RPMI8226 (cell line): ENCODE measurements around the gene TRAFD1.
A peak's percentile ranks its signal among the peaks of the same experiment; 100 is the strongest.

Experiments used
- DNase-seq: peaks from one replicate; pipeline ENCODE4 v3.0.0-alpha.2; 2015

Gene TRAFD1

DNA sequence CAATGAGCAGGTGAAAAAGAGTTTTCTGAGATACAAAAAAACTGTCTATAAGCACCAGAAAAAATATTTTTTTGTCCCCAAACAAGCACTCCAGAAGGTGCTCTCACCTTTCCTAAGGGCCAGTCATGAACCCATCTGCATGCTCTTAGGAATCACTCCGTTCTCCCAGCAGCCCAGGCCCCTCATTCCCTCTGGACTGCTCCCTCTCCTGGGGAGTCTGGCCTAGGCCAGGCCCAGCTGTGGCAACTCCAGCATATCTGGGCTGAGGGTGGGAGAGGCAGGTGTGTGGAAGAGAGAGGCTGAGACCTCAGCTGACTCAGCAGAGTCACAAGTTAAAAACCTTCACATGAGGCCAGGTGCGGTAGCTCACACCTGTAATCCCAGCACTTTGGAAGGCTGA, 54.6 kb downstream of the TRAFD1 start:
- peak; percentile 36 for DNase-seq

DNA sequence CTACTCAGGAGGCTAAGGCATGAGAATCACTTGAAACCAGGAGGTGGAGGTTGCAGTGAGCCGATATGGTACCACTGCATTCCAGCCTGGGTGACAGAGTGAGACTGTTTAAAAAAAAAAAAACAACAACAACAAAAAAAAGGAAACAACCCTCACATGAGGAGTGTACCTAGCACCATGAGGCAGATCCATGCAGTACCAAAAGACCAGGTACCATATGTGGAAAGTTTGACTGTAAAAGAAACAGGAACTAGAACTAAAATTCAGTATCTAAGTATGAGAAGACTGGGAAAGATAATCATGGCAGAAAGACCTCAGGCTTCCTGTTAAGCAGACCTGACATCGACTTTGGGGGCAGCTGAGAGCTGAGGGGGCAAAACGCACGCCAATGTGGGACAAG, 55.1 kb downstream of the TRAFD1 start:
- DNase-seq: no peak

DNA sequence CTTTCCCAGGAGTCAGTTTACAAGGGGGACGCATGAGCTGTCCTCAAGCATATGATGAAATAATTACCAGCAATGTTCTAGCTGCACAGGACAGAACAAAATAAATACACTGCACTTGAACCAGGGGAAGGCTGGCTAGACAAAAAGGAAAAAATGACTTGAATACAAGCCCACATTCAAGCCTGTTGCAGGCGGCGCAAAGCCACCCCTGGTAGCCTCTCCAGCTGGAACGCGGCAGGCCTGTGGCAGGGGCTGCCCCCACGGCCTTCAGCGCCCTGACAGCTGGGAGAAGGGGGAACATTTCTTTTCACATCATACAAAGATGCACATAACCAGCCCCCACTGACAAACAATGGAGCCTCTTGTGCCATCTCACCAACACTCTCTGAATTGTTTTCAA, 57.1 kb downstream of the TRAFD1 start:
- no peak for DNase-seq

DNA sequence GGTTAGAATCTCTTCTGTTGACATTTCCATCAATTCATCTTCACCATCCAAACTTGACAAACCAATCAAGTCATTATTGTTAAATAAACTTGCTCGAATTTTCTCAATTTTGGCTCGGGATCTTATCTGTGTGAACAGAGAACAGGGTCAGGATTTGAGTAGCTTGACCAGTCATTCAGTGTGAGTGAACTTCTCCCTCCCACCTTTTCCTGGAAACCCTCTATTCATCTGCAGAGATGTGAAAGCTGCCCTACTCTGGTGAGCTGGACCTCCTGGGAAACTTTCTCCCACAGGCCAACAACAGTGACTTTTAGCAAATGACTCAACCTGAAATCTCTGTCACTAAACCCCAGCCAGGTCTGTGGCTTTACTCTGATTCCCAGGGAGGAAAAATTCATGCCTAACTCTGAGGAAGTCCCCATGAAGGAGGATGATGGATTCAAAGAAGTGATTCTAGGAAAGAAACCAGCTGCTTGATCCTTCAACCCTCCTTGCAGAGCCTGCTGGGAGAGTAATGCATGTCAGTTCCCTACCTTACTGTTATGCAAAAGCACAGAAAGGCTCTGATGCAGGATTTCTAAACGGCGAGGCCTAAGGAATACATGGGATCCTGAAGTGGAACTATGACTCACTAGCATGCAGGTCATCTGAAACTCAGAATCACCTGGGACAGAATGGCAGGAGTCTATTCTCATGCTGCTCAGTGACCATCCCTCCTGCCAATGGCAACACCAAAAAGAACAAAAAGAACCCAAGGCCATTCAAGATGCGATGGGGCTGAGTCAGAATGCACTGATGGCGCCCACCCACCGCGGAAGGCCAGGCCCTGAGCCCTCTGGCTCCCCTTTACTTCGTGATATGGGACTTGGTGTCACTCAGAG, 58.0 kb downstream of the TRAFD1 start:
- DNase-seq: no peak

DNA sequence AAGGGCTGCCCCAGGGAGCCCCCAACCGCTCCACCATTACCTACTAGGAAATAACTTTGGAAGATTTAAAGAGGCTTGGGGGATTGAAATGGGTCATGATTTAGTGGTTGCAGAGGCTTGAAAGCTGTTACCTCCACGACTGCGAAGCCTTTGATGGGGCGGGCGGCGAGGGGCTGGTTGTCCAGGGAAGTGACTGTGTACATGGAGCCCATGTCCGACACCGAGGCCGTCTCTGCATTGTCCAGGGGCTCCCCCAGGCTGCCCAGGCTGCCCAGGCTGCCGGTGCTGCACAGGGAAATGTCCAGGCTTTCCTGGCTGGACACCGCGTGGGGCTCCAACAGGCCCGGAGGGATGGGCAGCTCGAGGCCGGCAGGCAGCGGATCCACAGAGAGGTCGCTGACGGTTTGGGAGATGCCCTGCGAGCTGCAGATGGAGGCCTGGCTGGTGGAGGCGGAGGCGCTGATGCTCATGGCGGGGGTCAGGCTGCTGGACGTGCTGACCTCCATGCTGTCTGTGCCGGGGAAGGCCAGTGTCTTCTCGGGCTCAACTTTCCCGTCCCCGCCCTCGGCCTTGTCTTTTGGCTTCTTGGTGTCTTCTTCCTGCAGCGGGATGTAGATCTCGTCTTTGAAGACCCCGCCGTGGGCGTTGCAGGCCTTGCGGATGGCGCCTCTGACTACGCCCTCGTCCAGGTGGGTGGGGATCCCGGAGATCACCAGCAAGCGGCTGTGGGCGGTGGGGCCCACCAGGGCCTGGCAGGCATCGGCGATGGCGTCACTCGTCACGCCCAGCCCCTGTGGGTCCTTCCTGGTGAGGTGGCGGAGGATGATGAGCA, 58.9 kb downstream of the TRAFD1 start:
- no peak for DNase-seq

DNA sequence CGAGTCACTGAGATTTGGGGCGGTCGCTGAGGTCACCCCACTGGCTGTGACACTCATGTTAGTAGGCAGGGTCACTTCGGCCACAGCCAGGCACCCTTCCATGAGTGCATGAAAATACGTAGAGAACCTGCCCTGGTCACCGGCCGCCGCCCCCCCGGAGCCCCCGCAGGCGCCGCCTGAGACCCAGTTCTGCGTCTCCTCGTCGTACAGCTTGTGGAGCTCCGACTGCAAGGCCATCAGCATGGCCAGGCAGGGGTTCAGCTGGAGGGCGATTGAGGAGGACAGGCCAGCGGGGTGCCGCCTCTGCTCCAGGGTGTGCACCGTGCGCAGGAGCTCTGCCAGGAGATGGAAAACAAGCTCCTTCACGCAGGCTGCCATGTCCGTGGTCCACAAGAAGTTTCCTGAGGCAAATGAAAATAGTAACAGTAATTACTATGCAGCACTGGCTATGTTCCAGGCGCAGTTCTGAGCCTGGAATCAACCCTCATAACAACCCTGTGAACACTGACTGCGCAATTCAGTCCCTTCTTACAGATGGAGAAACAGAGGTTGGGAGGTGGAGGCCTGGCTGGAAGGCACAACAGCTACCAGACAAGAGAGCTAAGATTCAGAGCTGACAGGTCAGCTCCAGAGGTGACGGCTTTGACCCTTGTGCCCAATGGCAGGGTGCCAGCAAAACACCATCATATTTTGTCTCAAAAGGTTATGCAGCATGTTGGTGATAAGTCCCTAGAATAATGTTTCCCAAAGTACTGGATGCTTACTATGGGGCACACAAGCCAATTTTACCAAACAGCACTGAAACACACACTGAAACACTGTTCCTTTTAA, 59.9 kb downstream of the TRAFD1 start:
- no peak for DNase-seq

DNA sequence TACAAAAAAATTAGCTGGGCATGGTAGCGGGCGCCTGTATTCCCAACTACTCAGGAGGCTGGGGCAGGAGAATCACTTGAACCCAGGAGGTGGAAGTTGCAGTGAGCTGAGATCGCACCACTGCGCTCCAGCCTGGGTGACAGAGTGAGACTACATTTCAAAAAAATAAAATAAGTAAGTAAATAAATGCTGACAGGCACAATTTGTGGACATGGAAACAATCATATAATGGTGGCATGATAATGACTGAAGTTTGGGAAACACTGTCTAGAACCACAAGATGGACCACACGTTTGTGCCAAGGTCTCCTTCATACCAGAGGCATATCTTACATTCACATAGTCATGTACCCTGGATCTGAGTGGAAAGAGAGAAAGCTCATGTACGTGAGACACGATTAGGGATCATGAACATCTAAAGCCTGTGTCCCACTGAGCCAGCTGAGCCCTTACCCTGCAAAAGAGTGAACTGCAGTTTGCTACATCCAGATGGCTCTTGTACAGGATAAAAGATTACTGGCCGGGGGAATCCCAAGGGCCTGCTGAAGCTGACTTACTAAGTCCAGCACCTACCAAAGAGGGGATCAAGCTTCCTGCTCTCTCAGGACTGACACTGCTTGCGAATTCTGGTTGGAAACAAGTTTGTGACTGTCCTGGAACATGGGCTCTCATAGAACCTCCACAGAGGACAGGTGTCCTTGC, 62.9 kb downstream of the TRAFD1 start:
- no peak for DNase-seq

DNA sequence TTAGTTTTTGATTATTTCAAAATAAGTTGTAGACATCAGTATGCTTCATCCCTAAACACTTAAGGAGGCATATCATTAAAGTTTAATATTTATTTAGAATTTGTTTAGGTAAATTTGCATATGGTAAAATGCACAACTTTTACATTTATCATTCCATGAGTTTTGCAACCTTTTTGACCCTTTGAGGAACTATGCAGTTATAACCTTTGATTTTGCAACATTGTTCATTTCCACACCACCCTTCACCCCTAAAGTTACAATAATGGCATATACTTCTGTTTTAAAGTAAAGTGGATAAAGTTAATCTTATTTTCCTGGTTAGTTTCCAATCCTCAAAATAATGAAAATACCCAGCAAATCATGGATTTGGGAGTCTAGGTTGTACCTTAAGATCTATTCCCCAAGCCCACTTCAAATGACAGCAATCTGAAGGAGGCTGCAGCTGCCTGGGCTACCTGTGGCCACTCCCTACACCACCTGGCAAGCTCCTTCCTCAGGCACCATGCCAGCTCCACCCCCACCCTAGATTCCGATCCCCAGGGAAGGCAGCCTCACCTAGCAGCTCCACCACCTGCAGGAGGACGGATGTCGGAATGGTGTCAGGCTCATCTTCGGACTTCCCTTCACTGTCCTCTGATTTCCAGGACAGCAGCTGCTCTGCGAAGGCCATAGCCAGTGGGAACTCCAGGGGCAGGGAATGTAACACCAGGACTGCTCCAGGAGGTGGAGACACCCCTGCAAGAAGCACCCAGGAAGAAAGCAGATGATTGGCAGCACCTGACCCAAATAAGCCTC, 65.1 kb downstream of the TRAFD1 start:
- DNase-seq: no peak

DNA sequence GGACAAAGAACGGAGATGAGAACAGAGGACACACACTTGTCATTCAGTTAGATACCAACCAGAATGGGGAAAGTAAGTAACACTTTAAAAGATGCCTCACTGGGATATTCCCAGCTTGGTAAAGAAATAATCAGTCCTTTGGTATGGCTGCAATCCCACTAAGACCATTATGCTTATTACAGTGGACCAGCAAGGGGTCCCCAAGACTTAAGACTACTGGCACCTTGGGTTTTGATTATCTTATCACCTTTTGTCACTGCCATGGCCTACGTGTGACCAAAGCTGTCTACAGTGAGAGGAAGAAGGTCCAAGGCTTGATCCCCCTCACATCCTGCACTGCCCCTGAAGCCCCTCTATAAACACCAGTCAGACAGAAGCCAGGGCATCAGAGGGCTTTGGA, 65.8 kb downstream of the TRAFD1 start:
- no peak for DNase-seq

DNA sequence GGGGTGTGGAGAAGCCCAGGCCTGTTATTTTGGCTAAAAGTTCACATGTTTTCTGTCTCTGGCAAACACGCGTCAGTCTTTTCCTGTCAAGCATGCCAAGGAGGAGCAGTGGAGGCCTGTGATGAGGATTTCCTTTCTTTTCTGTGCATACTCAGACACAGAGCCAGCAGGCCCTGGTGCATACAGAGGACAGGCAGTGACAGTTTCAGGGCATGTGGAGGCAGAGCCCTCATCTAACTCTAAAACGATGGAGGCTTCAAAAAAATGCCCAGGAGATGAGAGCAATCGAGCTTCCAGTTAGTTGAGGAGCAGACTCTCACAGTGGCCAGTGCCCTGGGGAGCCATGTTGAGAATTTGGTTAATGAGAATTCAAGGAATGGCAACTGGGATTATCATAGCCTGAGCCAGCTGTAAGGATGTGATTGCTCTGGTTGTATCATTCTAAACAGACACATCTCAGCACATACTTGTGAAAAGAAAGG, 66.5 kb downstream of the TRAFD1 start:
- DNase-seq: no peak

DNA sequence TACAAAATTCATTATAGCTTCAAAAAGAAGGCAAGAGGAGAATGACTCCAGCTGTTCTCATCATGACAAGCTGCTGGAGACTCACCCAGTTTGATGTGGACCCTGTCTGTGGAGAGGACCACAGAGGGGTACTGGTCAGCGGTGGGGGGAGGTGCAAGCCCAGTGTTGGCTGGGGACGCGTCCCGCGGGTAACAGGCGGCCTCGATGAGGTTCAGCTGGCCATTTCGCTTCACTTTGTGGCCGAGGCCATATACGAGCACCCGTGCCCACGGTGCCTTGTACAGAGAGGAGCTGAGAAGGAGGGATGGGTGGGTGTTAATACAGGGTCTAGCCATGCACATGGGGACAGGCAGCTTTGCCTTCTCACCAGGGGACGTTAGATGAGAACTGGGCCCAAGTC, 67.1 kb downstream of the TRAFD1 start:
- DNase-seq: no peak

DNA sequence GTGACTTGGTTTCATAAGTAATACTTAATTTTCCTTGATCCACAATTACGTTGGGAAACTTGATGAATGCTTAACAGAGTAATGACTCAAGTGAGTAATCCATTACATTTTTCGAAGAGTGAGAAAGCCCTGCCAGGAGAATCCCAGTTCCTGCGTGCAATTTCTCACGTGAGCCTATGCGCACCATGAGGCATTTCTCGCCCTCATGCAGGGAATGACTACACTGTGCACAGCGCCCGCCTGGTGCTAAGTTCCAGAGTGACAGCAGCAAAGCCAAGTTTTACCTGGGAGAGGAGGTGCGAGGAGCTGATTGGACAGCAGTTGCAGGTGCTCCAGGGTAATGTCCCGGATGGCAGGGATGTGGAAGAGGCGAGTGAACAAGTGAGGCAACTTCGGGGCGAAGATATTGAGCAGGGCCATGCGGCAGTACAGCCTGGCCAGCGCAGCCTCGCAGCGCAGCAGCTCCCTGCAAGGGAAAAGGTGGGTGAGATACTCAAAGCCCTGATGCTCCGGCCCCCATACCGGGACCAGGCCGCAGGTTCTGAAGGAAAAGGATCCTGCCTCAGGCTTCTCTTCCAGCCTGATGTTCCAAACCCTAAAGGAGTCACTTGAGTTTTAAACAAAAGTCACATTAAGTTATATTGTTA, 69.4 kb downstream of the TRAFD1 start:
- DNase-seq: no peak

DNA sequence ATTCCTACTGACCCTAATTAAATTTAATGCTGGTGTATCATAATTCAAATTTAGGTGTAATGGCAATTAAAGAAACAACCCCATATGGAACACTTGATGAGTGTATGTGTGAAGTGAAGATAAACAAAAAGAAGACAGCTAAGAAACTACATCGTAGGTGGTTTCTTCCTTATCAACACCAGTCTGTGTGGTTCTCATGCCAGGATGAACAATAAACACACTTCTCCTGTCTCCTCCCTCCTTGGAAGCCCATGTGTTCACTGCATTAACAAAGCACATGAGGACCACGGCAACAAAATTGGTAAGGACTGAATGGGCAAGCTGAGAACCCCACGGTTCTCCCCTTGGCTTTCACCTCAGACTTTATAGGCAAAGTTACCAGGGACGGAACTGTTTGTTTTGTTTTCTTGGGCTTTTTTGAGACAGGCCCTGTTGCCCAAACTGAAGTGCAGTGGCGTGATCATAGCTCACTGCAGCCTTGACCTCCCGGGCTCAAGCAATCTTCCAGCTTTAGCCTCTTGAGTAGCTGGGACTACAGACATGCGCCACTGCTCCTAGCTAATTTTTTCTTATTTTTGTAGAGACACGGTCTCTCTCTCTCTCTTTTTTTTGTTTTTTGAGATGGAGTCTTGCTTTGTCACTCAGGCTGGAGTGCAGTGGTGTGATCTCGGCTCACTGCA, 71.0 kb downstream of the TRAFD1 start:
- DNase-seq: no peak

DNA sequence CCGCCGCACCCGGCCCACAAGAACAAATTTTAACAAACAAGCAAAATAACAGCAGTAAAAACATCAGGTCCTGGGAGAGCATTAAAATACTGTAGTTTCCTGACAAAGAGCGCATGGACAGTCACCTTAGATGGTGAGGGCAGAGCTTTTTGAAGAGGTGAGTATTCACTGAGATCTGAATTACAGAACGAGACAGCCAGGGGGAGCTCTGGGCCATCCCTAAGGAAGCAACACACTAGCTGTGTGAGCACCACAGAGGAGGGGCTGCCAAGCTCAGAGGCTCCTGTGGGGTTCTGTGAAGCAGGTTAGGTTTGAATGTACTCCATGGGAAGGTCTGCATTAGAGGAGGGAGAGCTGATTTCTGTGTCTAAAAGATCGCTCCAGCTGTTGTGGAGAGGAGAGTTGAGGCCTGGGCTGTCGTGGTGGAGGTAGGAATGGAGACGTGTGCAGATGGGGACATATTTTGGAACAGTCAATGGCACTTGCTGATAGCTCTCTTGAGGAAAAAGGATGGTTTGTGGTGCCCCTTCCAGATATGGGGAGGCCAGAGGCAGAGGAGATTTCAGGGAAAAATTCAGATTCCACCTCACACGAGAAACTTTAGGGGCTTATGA, 72.9 kb downstream of the TRAFD1 start:
- peak; percentile 49 for DNase-seq

DNA sequence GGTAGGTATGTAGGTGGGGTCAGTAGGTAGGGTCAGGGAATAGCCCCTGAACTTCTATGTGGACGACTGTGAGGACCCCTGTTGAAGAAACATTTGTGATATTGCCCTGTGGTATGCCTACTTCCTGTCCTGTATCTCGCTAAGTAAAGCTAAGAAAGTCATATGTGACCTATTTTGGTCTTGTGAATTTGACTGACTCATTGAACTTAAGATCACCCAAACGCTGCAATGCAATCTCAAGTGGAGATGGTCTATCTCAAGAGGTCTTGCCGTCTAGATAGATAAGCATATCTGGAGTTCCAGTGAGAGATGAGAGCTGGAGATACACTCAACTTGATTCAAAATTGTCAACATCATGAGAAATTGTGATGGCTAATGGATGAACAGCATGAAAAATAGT, 73.8 kb downstream of the TRAFD1 start:
- DNase-seq: no peak
